Ovary (tissue), 9 donors: ENCODE measurements around the gene TREH. TPM values are rescaled to one million over a fixed set of nuclear protein-coding genes. Genes with fewer than 3 reads are reported as not detected.

Experiments
- DNase-seq, 5 donors: peaks; one replicate each; pipeline ENCODE4 v3.0.0-alpha.2; 2019 to 2020
- H3K27ac ChIP-seq, 2 donors: fragments of 200-600 bp; one replicate each; pipeline versions ENCODE4 v1.5.1 to v1.8.0; 2019 to 2022
- H3K27me3 ChIP-seq: fragments of 200-600 bp; one replicate; pipeline ENCODE4 v1.8.0; 2022
- H3K36me3 ChIP-seq: fragments of 200-600 bp; sonication (generic); one replicate; pipeline ENCODE4 v1.5.1; 2019
- H3K4me1 ChIP-seq: one replicate; pipeline ENCODE4 v1.8.1; 2013; ENCODE audit warnings: mild to moderate bottlenecking, moderate library complexity; ENCODE audit not compliant: insufficient read depth
- H3K4me3 ChIP-seq: fragments of 200-600 bp; sonication (generic); one replicate; pipeline ENCODE4 v1.5.1; 2017
- H3K9me3 ChIP-seq, 2 donors: fragments of 200-600 bp in 1 of 2; sonication (generic) in 1 of 2; one replicate each; pipeline versions ENCODE4 v1.5.1 to v1.8.1; 2013 to 2019; ENCODE audit warnings: mild to moderate bottlenecking in 1 of 2, moderate library complexity in 1 of 2
- CTCF ChIP-seq, 3 donors: fragments of 450-650 bp in 2 of 3; fragments of 200-600 bp in 1 of 3; IDR thresholded peaks; one replicate each; pipeline versions ENCODE4 v1.5.1 to v1.8.0; 2016 to 2022; ENCODE audit warnings: antibody characterized with exemption in 3 of 3, mild to moderate bottlenecking in 1 of 3
- EP300 ChIP-seq: sonication (generic); formaldehyde crosslinking; IDR thresholded peaks from one replicate; pipeline ENCODE4 v1.6.1; 2017; ENCODE audit warnings: antibody characterized with exemption
- POLR2A ChIP-seq: fragments of 450-650 bp; IDR thresholded peaks from one replicate; pipeline ENCODE4 v1.6.1; 2017; ENCODE audit warnings: antibody characterized with exemption, mild to moderate bottlenecking, moderate library complexity
- WGBS, 3 donors: extraction: QIAGEN DNeasy Blood & Tissue Kit in 1 of 3; methylation state at CpG; one replicate each; pipeline versions ENCODE4 v1.1.5 to v1.1.7; 2013 to 2017; 5-methylcytosine and 5-hydroxymethylcytosine counted together
- intact Hi-C, 4 donors: fragments of 100-400 bp; cut with DNase I; formaldehyde crosslinking; loops; one replicate each; pipeline versions ENCODE4 v1.11.0 to v1.15.1; 2022 to 2023
- polyA plus RNA-seq, 2 donors: library from polyadenylated mRNA; stranded (reverse); fragments of 200-250 nt in 1 of 2; fragments of 350-450 nt in 1 of 2; fragmentation: Illumina TruSeq in 1 of 2; extraction: RNeasy Lipid Tissue Mini Kit (QIAGEN cat#74804) in 1 of 2; gene quantifications; one replicate each; pipeline ENCODE4 v1.2.3, GENCODE V29; 2013 to 2014
- total RNA-seq, 7 donors: library from RNA; depleted of rRNA in 2 of 7; stranded (reverse); fragments of >200 nt in 2 of 7; fragmentation: NEBNext Ultra II Directional in 3 of 7; extraction: Animal tissue kit (Norgen Biotek cat#: 25700) in 3 of 7; gene quantifications; one replicate each; pipeline versions ENCODE4 v1.1.0 to v1.2.4, GENCODE V29; 2016 to 2023
- donor health status: DM: no; HTN: no; CAD: no; lungs with moderate emphysema.
- donor health status: DM: no; HTN: no; CAD: no.
- donor health status: Bipolar disorder and iron deficiency.
- donor health status: DM: yes; HTN: yes; CAD: no.
- donor health status: DM: no; HTN: no; CAD: no.
- donor health status: DM: yes; HTN: yes; CAD: no.

TREH gene
- total and polyA plus RNA-seq, 9 donors: 0.10 to 0.48 TPM; not detected in 7

GRCh38 chr11:118610773-118611432 lies 68.5 kb downstream of the TREH start:
- DNase-seq: peak; percentile 78 to 89 (median 86)
- Histone ChIP-seq H3K27me3 (no peaks in the 10 kb centered on the region), H3K36me3 (no peaks in the 10 kb centered on the region), H3K4me3 (peak overlapping the region; percentile 76), H3K27ac (peak overlapping the region; percentile 64 to 71), H3K4me1 (peaks cover 12% of the 10 kb centered on the region), H3K9me3 (no peaks in the 10 kb centered on the region)
- TF ChIP-seq POLR2A: no peak
- peak; percentile 62 to 87 (median 78) for TF ChIP-seq CTCF (IDR thresholded peaks at IDR 0.05)
- 3 to 4% (median 3%) methylated on average over 27 to 54 of the region's 54 CpGs for WGBS, 3 donors
- intact Hi-C loops: loop anchor here in 1 of 4 donors (5.0 kb wide), 1 partner anchor 34 kb away; no protein-coding TSS in a partner anchor

DNA sequence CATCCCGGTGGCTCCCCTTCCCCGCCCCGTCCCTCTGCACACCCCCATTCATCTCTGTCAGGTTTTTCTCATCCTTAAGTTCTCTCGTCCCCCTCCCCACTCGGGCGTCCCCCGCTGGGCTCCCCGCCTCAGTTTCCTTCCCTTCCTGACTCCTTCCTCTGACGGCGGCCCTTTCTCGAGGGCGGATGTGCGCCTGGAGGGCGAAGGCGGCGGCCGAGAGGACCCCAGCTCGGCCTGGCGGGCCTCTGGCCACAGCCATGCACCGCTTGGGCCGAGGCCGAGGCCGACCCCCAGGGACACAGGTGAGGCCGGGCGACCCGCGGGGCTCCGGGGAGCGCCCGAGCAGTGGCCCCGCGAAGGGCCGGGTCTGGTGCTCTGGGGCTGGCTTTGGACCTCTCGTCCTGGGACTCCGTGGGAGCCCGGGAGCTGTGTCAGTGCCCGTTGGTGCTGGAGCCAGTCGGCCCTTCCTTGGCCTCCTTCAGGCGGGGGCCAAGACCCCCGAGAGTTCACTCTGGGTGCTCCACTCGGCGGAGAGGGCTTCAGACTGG lies 69.2 kb downstream of the TREH start:
- no peaks in the 10 kb centered on the region for H3K9me3 ChIP-seq
- peak overlapping the region; percentile 64 to 71 for H3K27ac ChIP-seq
- peak overlapping the region; percentile 76 for H3K4me3 ChIP-seq
- intact Hi-C loops: loop anchor here in 1 of 4 donors (5.0 kb wide), 1 partner anchor 33 kb away; no protein-coding TSS in a partner anchor
- H3K4me1 ChIP-seq: peaks cover 12% of the 10 kb centered on the region
- DNase-seq: peak in 2 of 5 donors; percentile 55
- 29 to 36% (median 35%) methylated on average over 37 to 42 of the region's 42 CpGs for WGBS, 3 donors
- no peaks in the 10 kb centered on the region for H3K27me3 ChIP-seq
- no peak for TF ChIP-seq EP300
- no peak for TF ChIP-seq POLR2A
- no peak for TF ChIP-seq CTCF (IDR thresholded peaks at IDR 0.05)
- no peaks in the 10 kb centered on the region for H3K36me3 ChIP-seq

- Histone ChIP-seq H3K9me3 (no peaks in the 10 kb centered on the region), H3K4me1 (peaks cover 14% of the 10 kb centered on the region), H3K27ac (peak overlapping the region; percentile 64 to 97), H3K27me3 (no peaks in the 10 kb centered on the region), H3K4me3 (peak overlapping the region; percentile 76), H3K36me3 (no peaks in the 10 kb centered on the region)
- no peak for TF ChIP-seq POLR2A
- TF ChIP-seq EP300: no peak
- TF ChIP-seq CTCF (IDR thresholded peaks at IDR 0.05): no peak
- WGBS, 3 donors: 21 to 25% (median 24%) methylated on average over 57 of the region's 57 CpGs
- intact Hi-C loops: loop anchor here in 2 of 4 donors (2.0 to 5.0 kb wide), 2 partner anchors 32 to 41 kb away; no protein-coding TSS in a partner anchor
- peak in 3 of 5 donors; percentile 58 to 63 (median 60) for DNase-seq
Measured at GRCh38 chr11:118609380-118610224, 69.8 kb downstream of the TREH start.
